HG02759 (cell line): ENCODE data around the gene ARID5A.

Experiments
- ATAC-seq: cut with Tn5 transposase; IDR thresholded peaks from one replicate; pipeline ENCODE4 v1.9.1; 2021; ENCODE audit warnings: mild to moderate bottlenecking, moderate library complexity; ENCODE audit not compliant: unreplicated experiment

ARID5A gene

GRCh38 chr2:96538487-96539214, 2.1 kb downstream of the ARID5A start:
- no peak for ATAC-seq

GRCh38 chr2:96539215-96539920, 2.8 kb downstream of the ARID5A start:
- no peak for ATAC-seq

GRCh38 chr2:96540136-96540535, 3.6 kb downstream of the ARID5A start:
- no peak for ATAC-seq

- ATAC-seq, result no peak
These were observed 5.0 kb downstream of the ARID5A start for GRCh38 chr2:96541398-96542152.

- no peak for ATAC-seq
These were observed 5.9 kb downstream of the ARID5A start for GRCh38 chr2:96542357-96542977.

GRCh38 chr2:96546321-96546720, 9.8 kb downstream of the ARID5A start:
- no peak for ATAC-seq

GRCh38 chr2:96546797-96547196, 10.2 kb downstream of the ARID5A start:
- no peak for ATAC-seq

- no peak for ATAC-seq
These were observed 10.7 kb downstream of the ARID5A start for GRCh38 chr2:96547203-96547641.

- no peak for ATAC-seq
These were observed 11.2 kb downstream of the ARID5A start for GRCh38 chr2:96547731-96548171.

- ATAC-seq, result no peak
These were observed 12.3 kb downstream of the ARID5A start for GRCh38 chr2:96548558-96549465.

- ATAC-seq, result no peak
These were observed 12.9 kb downstream of the ARID5A start for GRCh38 chr2:96549466-96549785.

GRCh38 chr2:96549967-96550786, 13.6 kb downstream of the ARID5A start:
- no peak for ATAC-seq

- ATAC-seq, result no peak
These were observed 14.4 kb downstream of the ARID5A start for GRCh38 chr2:96550787-96551604.

- no peak for ATAC-seq
These were observed 15.2 kb downstream of the ARID5A start for GRCh38 chr2:96551605-96552314.

- ATAC-seq, result no peak
These were observed 16.0 kb downstream of the ARID5A start for GRCh38 chr2:96552315-96553175.

- ATAC-seq, result no peak
These were observed 16.8 kb downstream of the ARID5A start for GRCh38 chr2:96553176-96553956.
